HG03025 (cell line): ENCODE results near the gene HDHD2.
"Not testable (repeated sequence)": the region's sequence is repeated elsewhere in the genome, so short reads cannot be mapped to it uniquely, and the experiment has no call there.

ENCODE experiments used
- ATAC-seq: cut with Tn5 transposase; IDR thresholded peaks from one replicate; pipeline ENCODE4 v1.9.1; 2021; ENCODE audit warnings: mild to moderate bottlenecking, moderate library complexity; ENCODE audit not compliant: unreplicated experiment, low FRiP score

HDHD2 gene, protein sequence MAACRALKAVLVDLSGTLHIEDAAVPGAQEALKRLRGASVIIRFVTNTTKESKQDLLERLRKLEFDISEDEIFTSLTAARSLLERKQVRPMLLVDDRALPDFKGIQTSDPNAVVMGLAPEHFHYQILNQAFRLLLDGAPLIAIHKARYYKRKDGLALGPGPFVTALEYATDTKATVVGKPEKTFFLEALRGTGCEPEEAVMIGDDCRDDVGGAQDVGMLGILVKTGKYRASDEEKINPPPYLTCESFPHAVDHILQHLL

DNA sequence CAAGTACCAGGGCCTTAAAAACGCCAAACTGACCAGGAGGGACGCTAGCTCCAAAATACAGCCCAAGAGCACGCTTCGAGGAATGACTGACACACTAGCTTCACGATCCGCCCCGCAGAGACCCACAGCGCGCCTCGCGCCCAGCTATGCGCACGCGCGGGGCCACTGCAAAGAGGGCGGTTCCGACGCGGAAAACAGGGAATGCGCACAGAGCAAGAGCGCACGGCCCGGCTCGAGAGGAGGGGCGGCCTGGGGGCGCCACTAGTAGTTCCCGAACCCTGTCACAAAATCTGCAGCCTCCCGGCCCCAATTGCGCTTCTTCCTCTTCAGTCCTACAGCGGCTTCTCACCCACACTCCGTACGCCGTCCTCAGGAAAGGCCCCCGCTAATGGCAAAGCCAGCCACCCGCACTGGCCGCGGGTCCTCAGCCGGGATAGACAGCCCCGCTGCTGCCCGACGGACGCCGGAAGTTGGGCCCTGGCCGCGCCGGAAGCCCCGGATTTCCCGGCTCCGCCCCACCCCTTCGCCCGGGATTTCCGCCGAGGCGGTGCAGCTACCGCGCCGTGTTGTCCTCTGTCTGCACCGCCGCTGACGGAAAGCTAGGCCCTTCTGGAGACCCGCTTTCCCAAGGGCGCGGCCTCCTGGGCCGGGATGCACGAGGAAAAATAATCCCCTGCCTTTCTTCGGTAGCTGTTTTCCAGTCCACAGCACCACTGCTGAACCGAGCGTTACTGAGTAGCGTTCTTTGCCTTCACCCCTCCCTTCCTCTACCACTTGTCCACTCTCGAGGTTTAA, at the start of gene HDHD2:
Gene HDHD2, minus strand, starts transcription at position 472 of the 795 bp plus-strand sequence. CDS start 14,061 bp downstream, outside the sequence.
- ATAC-seq: peak; percentile 89

DNA sequence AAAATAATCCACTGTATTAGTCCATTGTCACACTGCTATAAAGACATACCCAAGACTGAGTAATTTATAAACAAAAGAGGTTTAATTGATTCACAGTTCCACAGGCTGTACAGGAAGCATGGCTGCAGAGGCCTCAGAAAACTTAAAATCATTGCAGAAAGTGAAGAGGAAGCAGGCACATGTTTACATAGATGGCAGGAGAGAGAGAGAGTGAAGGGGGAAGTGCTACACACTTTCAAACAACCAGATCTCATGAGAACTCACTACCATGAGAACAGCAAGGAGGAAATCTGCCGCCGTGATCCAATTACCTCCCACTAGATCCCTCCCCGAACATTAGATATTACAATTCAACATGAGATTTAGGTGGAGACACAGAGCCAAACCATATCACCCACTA, 45.7 kb upstream of the HDHD2 start:
- not testable (repeated sequence) for ATAC-seq

DNA sequence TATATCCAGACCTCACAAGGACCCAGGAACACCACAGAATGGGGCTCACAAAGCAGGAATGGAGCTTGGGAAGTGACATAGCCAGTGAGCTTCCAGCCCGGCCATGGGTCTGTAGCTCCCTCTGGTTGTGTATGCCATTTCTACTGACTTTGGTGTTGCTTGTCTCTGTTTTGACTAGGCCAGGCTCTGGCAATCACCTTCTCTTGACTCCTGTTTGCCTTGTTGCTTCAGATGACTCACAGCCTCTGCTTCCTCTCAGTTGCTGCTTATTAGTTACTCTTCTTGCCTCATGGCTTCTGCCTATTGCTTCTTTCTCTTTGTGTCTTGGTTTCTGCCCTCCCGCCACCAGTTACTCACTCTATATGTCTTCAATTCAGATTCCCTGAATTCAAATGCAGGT, 41.7 kb upstream of the HDHD2 start:
- no peak for ATAC-seq

DNA sequence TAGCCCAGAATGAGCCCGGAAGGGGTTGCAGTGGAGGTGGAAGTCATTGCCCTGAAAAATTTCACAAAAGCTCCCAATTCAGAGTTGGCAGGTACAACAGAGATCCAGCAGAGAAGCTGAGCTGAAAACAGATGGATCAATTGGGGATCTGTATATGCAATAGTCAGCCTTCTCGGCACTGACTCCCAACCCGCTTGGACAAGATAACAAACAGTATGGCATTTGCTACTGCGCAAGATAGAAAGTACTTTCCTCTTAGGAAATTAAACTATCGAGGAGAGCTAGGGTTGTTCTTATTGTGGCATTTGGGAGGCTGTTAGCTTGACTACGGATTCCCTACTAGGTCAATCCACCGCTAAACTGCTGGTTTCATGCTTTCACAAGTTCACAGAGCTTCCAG, 37.4 kb upstream of the HDHD2 start:
- no peak for ATAC-seq

DNA sequence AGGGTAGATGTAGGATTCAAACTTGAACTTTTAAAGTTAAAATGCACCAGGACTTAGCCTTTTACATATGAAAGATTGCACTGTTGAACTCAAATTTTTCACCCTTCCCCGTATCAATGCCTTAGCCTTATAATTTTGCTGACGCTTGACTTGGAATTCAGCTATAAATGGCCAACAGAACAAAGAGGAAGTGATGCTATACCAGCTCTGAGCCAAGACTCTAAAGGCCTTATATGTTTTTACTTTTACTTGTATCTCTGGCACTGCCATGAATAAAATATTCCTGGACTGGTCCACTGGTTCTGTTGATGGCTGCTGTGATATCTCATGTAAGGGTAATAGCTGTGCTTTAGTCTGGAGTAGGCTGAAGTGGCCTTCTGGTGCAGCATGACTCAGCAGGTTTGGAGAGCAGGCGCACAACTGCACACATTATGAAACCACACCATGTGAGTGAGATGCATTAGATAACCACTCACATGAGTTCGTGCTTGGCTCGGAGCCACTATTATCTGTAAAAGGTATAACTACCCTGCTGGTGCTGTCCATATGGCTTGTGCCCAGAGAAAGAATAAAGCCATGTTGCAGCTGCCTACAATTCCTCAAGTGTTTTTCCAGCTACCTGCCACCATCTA, 34.2 kb upstream of the HDHD2 start:
- no peak for ATAC-seq

DNA sequence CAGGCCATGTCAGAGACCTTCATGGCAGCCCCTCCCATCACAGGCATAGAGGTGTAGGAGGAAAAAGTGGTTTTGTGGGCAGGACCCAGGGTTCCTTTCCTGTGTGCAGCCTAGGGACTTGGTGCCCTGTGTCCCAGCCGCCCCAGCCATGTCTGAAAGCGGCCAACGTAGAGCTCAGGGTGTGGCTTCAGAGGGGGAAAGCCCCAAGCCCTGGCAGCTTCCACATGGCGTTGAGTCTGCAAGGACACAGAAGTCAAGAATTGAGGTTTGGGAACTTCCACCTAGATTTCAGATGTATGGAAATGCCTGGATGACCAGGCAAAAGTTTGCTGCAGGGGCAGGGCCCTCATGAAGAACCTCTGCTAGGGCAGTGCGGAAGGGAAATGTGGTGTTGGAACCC, 31.9 kb upstream of the HDHD2 start:
- not testable (repeated sequence) for ATAC-seq

DNA sequence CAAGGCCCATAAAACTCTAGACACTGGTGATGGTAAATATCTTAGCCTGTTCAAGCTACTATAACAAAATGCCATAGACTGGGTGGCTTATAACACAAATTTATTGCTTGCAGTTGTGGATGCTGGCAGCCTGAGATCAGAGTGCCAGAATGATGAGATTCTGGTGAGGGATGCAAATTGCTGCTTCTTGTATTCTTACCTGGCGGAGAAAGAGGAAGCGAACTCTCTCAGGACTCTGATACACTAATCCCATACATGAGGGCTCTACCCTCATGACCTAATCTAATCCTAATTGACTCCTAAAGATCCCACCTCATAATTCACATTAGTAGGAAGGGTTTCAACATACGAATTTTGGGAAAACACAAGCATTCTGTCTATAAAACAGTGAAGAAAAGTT, 30.5 kb upstream of the HDHD2 start:
- ATAC-seq: no peak

DNA sequence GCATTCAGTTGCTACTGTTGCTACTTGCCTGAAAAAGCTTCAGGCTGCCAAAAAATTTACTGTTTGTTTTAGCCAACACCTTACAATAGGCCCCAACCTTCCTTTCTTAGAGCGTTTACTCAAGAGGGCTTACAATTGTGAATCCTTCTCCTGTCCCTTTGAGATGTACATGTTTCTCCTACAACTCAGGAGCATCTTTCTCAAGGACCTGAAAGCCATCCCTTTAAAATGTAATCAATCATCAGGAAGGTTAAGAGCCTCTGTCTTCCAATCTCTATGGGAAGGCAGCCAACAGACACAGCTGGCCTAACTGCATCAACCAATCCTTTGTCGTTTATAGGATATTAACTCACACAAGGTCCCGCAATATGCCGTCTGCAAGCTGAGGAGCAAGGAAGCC, 29.2 kb upstream of the HDHD2 start:
- ATAC-seq: no peak

DNA sequence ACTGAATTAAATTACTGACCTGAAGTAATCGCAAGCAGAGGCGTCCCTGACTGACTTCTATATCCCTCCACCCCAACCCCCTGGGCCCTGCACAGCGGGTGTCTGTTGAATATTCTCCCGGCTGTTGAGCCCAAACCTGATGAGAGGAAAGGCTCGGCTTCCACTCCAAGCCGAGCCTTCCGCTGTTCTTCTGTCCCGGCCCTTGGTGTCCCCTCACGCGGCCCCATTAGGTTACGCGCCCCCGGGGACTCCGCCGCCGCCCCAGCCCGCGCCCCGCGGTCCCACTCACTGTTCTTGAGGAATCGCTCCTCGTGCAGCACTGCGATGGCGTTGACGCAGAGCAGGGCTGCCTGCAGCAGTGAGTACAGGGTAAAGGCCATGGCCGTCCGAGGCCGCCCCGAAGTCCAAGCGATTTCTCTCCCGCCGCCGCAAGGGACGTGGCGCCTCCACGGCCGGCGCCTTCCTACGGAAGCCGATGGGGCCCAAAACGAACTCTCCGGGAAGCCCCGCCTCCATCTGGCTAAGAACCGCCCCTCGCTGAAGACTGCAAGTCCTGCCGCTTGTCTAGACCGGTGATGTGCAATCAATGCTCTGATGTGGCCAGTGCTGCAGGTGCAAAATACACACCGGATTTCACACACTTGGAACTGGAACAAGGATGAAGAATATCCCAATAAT, 25.7 kb upstream of the HDHD2 start, which contains the start of gene IER3IP1:
Gene IER3IP1, minus strand, starts transcription at position 467 of the 678 bp plus-strand sequence. Its CDS starts 87 bp downstream, at position 380.
- peak; percentile 83 for ATAC-seq

DNA sequence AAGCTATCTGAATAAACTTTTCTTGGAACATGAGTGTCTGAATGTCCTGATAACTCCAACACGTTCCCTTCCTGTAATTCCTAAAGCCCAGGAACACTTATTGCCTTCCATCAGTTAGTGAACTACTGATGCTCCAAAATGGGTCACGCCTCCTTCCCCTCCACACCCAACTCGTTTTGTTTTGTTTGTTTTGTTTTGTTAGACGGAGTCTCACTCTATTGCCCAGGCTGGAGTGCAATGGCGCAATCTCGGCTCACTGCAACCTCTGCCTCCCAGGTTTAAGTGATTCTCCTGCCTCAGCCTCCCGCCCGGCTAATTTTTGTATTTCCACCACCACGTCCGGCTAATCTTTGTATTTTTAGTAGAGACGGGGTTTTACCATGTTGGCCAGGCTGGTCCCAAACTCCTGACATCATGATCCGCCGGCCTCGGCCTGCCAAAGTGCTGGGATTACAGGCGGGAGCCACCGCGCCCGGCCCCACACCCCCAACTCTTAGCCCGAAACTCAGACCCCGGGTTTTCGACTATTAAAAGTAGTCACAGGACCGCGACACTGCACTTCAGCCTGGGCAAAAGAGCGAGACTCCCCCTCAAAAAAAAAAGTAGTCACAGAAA, 25.1 kb upstream of the HDHD2 start:
- ATAC-seq: peak; percentile 8

DNA sequence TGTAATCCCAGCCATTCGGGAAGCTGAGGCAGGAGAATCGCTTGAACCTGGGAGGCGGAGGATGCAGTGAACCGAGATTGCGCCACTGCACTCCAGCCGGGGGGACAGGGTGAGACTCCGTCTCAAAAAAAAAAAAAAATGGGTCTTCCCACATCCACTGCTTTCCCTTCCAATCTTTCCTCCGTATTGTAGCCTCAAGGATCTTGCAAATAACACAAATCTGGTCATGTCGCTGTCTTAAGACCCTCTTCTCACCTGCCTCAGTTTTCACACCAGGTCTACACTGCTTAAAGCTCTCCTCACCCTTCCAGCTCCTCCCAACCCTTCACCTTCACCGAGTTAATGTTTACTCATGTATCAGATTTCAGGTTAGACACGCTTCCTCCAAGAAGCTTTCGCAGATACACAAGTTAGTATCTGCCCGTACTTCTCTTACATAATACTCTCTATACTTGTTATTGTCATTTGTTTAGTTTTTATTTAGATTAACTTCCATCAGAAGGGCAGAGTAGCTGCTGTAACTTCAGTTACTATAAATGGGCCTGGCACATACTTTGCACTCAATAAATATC, 24.3 kb upstream of the HDHD2 start:
- ATAC-seq: no peak

DNA sequence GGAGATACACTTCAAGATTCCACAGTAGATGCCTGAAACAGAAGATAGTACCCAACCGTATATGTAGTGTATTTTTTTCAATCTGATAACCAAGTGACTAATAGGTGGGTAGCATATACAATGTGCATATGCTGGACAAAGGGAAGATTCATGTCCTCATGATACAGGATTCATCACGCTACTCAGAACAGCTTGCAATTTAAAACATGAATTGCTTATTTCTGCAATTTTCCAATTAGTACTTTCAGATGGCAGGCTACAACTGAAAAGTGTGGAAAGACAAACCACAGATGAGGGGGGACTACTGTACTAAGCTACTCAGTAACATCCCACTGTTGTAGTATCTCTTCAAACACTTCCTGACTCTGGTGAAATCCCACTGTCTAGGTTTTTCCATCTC, 22.2 kb upstream of the HDHD2 start:
- ATAC-seq: no peak

DNA sequence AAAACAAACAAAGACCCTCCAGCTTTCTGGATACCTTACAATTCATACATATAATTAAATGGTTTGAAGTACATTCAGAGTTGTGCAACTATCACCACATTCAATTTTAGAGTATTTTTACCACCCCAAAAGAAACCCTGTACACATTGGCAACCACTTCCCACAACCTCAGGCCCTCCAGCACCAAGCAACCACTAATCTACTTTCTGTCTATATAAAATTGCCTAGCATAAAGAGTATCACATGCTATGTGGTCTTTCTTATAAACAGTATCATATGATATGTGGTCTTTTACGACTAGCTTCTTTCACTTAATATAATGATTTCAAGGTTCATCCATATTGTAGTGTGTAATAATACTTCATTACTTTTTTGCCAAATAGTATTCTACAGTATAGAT, 18.6 kb upstream of the HDHD2 start:
- no peak for ATAC-seq

DNA sequence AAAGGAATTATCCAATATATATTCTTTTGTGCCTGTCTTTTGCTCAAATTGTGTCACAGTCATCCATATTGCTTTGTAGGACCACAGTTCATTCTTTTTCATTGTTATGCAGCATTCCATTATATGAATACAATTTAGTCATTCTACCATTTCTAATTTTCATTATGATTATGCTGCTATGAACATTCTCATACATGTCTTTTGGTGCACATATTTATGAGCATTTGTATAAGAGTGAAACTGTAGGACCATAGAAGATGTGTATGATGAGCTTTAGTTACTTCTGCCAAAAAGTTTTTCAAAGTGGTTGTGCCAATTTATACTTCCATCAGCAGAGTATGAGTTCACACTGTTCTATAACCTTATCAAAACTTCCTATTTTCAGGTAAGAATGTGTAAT, 18.2 kb upstream of the HDHD2 start:
- ATAC-seq: no peak

DNA sequence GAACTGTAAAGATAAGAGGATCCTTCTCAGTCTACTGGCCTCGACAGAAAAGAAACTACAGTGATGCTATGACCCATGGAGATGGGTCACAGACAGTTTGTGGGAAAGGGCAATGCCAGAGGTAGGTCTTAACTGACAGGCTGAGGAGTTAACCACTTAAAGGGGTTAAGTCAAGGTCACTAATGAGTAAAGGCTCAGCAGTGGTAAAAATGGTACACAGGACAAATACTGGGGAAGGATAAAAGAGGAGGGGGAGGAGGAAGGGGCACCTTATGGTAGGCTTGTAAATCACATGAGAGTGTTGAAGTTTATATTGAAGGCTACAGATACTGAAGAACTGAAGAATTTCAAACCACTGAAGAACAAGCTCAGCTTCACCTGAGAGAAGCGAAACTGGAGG, 16.0 kb upstream of the HDHD2 start:
- no peak for ATAC-seq

DNA sequence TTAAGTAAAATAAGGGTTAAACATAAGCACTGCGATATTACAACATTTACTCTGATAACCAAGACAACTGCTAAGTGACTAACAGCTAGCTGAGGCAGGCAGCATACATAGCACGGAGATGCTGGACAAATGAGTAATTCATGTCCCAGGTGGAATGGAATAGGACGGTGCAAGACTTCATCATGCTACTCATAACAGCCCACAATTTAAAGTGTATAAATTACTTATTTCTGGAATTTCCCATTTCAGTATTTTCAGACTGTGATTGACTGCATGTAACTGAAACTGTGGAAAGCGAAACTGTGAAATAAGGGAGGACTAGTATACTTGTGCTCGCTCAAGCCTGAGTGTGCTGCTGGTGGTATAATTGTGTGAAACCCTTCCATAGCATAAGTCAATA, 12.9 kb upstream of the HDHD2 start:
- peak; percentile 57 for ATAC-seq

DNA sequence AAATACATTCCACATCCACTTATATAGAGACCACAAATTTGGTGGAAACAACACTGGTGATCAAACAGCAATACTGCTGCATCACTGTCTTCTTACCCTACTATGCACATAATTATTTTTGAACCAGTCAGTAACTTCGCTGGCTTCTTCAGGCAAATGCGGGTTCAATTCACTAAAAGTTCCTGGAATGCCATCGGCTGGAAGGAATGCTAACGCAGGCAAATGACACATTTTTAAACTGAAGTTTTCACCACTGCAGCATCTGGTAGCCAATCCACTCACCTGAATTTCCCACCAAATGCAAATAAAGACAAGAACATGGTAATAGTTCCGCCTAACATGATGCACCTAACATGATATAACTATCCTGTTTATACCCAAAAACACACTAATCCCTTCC, 10.0 kb upstream of the HDHD2 start:
- no peak for ATAC-seq

DNA sequence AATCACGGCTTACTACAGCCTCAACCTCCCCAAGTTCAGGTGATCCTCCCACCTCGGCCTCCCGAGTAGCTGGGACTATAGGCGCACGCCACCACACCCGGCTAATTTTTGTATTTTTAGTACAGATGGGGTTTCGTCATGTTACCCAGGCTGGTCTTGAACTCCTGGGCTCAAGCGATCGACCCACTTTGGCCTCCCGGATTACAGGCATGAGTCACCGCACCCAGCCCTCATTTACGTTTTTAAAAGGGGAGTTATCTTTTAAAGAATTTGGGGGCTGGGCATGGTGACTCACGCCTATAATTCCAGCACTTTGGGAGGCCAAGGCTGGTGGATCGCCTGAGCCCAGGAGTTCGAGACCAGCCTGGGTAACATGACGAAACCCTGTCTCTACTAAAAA, 8.1 kb upstream of the HDHD2 start:
- ATAC-seq: not testable (repeated sequence)

DNA sequence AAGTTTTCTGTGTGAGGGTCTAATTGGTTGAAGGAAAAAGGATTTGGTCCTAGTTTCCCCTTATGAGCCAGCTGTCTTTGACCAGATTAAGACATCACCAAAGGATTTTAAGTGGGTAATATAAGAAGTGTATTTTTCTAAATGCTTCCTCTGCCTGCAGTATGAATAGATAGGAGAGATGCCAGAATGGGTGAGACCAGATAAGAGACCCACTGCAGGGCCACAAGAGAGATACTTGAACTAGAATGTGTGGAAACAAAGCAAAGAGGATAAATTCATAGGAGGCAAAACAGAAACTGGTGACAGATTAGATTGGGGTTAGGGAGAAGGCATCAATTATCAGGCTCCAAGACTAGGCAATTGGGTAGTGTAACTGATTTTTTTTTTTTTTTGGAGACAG, 1.1 kb upstream of the HDHD2 start:
- ATAC-seq: no peak

DNA sequence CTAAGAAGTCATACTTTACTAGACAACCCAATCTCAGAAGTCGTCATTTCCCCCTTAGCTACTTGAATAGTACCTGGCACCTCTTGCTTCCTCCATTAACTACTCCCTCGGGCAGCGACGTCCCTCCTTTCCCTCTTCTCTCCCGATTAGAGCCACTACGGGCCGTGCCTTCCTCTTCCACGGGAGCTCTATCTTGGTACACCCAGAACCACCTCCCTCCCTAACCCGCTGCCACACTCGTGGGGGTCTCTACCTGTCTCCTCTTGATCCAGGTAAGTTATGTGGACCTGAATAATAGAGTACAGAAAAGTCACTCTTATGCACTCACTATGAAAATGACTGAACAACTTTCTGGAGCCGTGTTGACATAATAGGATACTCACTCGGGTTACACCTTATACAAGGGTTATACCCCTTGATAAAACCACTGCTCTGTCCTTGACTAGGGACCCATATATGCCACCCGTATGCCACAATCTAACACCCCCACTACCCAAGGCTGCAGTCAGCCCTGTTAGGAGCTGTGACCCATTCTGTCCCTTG, 595 bp upstream of the HDHD2 start:
- peak; percentile 24 for ATAC-seq
